Liver (tissue), 3 donors: ENCODE results near the gene TMEM108.

Experiments used
- EGR1 ChIP-seq, 2 donors: IDR thresholded peaks; 2 replicates each; pipeline ENCODE4 v1.6.1; 2016 to 2018; ENCODE audit warnings: antibody characterized with exemption in 2 of 2, low read depth in 2 of 2
- FOXA1 ChIP-seq: IDR thresholded peaks from 2 replicates; pipeline ENCODE4 v1.6.1; 2016; ENCODE audit warnings: antibody characterized with exemption
- GABPA ChIP-seq, 2 donors: IDR thresholded peaks in 1 of 2; conservative IDR thresholded peaks in 1 of 2; 2 replicates each; pipeline ENCODE4 v1.6.1; 2016; ENCODE audit warnings: antibody characterized with exemption in 2 of 2, mild to moderate bottlenecking in 1 of 2, moderate library complexity in 1 of 2
- HNF4G ChIP-seq: IDR thresholded peaks from 2 replicates; pipeline ENCODE4 v1.6.1; 2016; ENCODE audit warnings: antibody characterized with exemption
- NR2F2 ChIP-seq: IDR thresholded peaks from 2 replicates; pipeline ENCODE4 v1.6.1; 2016; ENCODE audit warnings: antibody characterized with exemption
- RXRA ChIP-seq, 2 donors: IDR thresholded peaks; 2 replicates each; pipeline ENCODE4 v1.6.1; 2017 to 2018; ENCODE audit warnings: antibody characterized with exemption in 2 of 2, mild to moderate bottlenecking in 1 of 2
- SP1 ChIP-seq: IDR thresholded peaks from 2 replicates; pipeline ENCODE4 v1.6.1; 2018; ENCODE audit warnings: antibody characterized with exemption, mild to moderate bottlenecking
- TAF1 ChIP-seq: conservative IDR thresholded peaks from 2 replicates; pipeline ENCODE4 v1.6.1; 2016; ENCODE audit warnings: antibody characterized with exemption, mild to moderate bottlenecking
- YY1 ChIP-seq: IDR thresholded peaks from 2 replicates; pipeline ENCODE4 v1.6.1; 2016; ENCODE audit warnings: antibody characterized with exemption, mild to moderate bottlenecking
- TF ChIP-seq, protein P1 (sequence below): IDR thresholded peaks from 2 replicates; pipeline ENCODE4 v1.6.1; 2016; ENCODE audit warnings: antibody characterized with exemption, mild to moderate bottlenecking
- TF ChIP-seq, protein P2 (sequence below): fragments of 150-350 bp; IDR thresholded peaks from 2 replicates; pipeline ENCODE4 v1.5.1; 2017; ENCODE audit warnings: improper control_type of control experiment, low read depth, low read length; ENCODE audit not compliant: missing input control
- TF ChIP-seq, protein P3 (sequence below): IDR thresholded peaks from 2 replicates; pipeline ENCODE4 v1.6.1; 2016; ENCODE audit warnings: antibody characterized with exemption
- TF ChIP-seq, protein P4 (sequence below): IDR thresholded peaks from 2 replicates; pipeline ENCODE4 v1.6.1; 2016; ENCODE audit warnings: antibody characterized with exemption
- donor health status: healthy.
- donor health status: healthy.

DNA sequence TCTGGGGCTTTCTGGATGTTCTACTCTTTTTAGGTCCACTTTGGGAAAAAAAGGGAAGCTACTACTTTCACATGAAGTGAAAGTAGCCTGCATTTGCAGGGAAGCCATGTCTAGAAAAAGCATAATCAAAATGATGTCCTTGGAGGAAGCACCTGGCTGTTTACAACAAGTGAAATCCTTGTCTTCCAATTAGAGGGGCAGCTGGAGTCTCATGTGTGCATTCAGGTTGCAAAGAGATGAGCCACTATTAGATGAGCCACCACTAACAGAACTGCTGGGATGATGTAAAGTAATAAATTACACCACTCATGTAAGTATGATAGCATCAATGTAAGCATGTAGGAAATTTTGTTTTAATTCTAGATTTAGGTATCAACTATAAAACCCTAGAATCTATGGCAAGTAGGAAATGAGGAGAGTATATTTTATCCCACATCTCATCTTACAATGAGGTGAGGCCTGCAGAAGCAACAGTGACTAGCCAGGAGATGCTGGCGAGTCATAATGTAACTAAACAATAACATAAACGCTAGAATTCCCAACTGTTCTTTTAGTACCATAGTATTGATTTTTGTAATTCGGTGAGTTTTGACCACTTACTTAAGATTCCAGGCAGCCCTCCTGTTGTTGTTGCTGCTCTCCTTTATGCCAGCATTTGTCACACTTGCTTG lies 75.9 kb downstream of the TMEM108 start:
- TF ChIP-seq SP1 = no peak
- no peak for TF ChIP-seq RXRA (IDR thresholded peaks at IDR 0.05)
- TF ChIP-seq, protein P1, sequence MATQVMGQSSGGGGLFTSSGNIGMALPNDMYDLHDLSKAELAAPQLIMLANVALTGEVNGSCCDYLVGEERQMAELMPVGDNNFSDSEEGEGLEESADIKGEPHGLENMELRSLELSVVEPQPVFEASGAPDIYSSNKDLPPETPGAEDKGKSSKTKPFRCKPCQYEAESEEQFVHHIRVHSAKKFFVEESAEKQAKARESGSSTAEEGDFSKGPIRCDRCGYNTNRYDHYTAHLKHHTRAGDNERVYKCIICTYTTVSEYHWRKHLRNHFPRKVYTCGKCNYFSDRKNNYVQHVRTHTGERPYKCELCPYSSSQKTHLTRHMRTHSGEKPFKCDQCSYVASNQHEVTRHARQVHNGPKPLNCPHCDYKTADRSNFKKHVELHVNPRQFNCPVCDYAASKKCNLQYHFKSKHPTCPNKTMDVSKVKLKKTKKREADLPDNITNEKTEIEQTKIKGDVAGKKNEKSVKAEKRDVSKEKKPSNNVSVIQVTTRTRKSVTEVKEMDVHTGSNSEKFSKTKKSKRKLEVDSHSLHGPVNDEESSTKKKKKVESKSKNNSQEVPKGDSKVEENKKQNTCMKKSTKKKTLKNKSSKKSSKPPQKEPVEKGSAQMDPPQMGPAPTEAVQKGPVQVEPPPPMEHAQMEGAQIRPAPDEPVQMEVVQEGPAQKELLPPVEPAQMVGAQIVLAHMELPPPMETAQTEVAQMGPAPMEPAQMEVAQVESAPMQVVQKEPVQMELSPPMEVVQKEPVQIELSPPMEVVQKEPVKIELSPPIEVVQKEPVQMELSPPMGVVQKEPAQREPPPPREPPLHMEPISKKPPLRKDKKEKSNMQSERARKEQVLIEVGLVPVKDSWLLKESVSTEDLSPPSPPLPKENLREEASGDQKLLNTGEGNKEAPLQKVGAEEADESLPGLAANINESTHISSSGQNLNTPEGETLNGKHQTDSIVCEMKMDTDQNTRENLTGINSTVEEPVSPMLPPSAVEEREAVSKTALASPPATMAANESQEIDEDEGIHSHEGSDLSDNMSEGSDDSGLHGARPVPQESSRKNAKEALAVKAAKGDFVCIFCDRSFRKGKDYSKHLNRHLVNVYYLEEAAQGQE = no peak
- TF ChIP-seq, protein P2, sequence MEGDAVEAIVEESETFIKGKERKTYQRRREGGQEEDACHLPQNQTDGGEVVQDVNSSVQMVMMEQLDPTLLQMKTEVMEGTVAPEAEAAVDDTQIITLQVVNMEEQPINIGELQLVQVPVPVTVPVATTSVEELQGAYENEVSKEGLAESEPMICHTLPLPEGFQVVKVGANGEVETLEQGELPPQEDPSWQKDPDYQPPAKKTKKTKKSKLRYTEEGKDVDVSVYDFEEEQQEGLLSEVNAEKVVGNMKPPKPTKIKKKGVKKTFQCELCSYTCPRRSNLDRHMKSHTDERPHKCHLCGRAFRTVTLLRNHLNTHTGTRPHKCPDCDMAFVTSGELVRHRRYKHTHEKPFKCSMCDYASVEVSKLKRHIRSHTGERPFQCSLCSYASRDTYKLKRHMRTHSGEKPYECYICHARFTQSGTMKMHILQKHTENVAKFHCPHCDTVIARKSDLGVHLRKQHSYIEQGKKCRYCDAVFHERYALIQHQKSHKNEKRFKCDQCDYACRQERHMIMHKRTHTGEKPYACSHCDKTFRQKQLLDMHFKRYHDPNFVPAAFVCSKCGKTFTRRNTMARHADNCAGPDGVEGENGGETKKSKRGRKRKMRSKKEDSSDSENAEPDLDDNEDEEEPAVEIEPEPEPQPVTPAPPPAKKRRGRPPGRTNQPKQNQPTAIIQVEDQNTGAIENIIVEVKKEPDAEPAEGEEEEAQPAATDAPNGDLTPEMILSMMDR = no peak
- no peak for TF ChIP-seq GABPA (IDR thresholded peaks at IDR 0.05 in 1 of 2, conservative IDR thresholded peaks at IDR 0.05 in 1 of 2)
- TF ChIP-seq, protein P3, sequence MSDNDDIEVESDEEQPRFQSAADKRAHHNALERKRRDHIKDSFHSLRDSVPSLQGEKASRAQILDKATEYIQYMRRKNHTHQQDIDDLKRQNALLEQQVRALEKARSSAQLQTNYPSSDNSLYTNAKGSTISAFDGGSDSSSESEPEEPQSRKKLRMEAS = no peak
- TF ChIP-seq HNF4G = no peak
- TF ChIP-seq, protein P4, sequence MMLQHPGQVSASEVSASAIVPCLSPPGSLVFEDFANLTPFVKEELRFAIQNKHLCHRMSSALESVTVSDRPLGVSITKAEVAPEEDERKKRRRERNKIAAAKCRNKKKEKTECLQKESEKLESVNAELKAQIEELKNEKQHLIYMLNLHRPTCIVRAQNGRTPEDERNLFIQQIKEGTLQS = no peak
- no peak for TF ChIP-seq FOXA1
- no peak for TF ChIP-seq EGR1 (IDR thresholded peaks at IDR 0.05; ENCODE audit: low read depth in 2 of 2)
- TF ChIP-seq NR2F2 = no peak
- no peak for TF ChIP-seq YY1
- no peak for TF ChIP-seq TAF1
